OCI-M2 (cell line): ENCODE results near the gene GPN1.
"Not testable (repeated sequence)": the region's sequence is repeated elsewhere in the genome, so short reads cannot be mapped to it uniquely, and the experiment has no call there.

Experiments
- DNase-seq: peaks from one replicate; lab custom pipeline; 2025; ENCODE audit not compliant: unreplicated experiment; lab: John Stamatoyannopoulos, UW

Gene GPN1

GRCh38 chr2:27628767-27629709 lies at the start of gene GPN1, which contains the start of gene CCDC121:
Gene GPN1, plus strand, starts transcription at chr2:27629050. Its CDS starts 9 bp downstream, at chr2:27629059.
Gene CCDC121, minus strand, starts transcription at chr2:27629012. Its CDS starts 1,213 bp downstream, at chr2:27627799.
- peak; percentile 34 for DNase-seq

- DNase-seq, result no peak
Measured at GRCh38 chr2:27581417-27582128, 47.3 kb upstream of the GPN1 start.

- no peak for DNase-seq
Measured at GRCh38 chr2:27582129-27582694, 46.6 kb upstream of the GPN1 start.

GRCh38 chr2:27582695-27583389 lies 46.0 kb upstream of the GPN1 start, which contains the start of gene ZNF512:
Gene ZNF512, plus strand, starts transcription at chr2:27583042. Its CDS starts 71 bp downstream, at chr2:27583113.
- peak; percentile 66 for DNase-seq

GRCh38 chr2:27583390-27583915 lies 45.4 kb upstream of the GPN1 start:
- no peak for DNase-seq

- no peak for DNase-seq
Measured at GRCh38 chr2:27584597-27584996, 44.3 kb upstream of the GPN1 start.

- DNase-seq, result no peak
Measured at GRCh38 chr2:27587025-27587424, 41.8 kb upstream of the GPN1 start.

- DNase-seq, result no peak
Measured at GRCh38 chr2:27588308-27588707, 40.5 kb upstream of the GPN1 start.

GRCh38 chr2:27591745-27592144 lies 37.1 kb upstream of the GPN1 start:
- no peak for DNase-seq

- no peak for DNase-seq
Measured at GRCh38 chr2:27593240-27593639, 35.6 kb upstream of the GPN1 start.

GRCh38 chr2:27594020-27594703 lies 34.7 kb upstream of the GPN1 start:
- DNase-seq, result not testable (repeated sequence)

- not testable (repeated sequence) for DNase-seq
Measured at GRCh38 chr2:27595412-27595811, 33.4 kb upstream of the GPN1 start.

GRCh38 chr2:27596627-27597026 lies 32.2 kb upstream of the GPN1 start:
- no peak for DNase-seq

GRCh38 chr2:27606611-27607010 lies 22.2 kb upstream of the GPN1 start:
- DNase-seq, result no peak

- DNase-seq, result no peak
Measured at GRCh38 chr2:27613985-27614384, 14.9 kb upstream of the GPN1 start.

- DNase-seq, result no peak
Measured at GRCh38 chr2:27615316-27615715, 13.5 kb upstream of the GPN1 start.

GRCh38 chr2:27621524-27621923 lies 7.3 kb upstream of the GPN1 start:
- DNase-seq, result no peak

- no peak for DNase-seq
Measured at GRCh38 chr2:27622921-27623384, 5.9 kb upstream of the GPN1 start.

GRCh38 chr2:27624943-27625342 lies 3.9 kb upstream of the GPN1 start:
- DNase-seq, result no peak

- not testable (repeated sequence) for DNase-seq
Measured at GRCh38 chr2:27626323-27626722, 2.5 kb upstream of the GPN1 start.
